Left lung (tissue), 10 donors: ENCODE data around the gene CCBE1. TPM values are rescaled to one million over a fixed set of nuclear protein-coding genes. Genes with fewer than 3 reads are reported as not detected.
A peak's percentile ranks its signal among the peaks of the same experiment; 100 is the strongest.

Source experiments
- ATAC-seq: fragments of 200-7000 bp; cut with Tn5 transposase; one replicate; pipeline ENCODE4 v1.9.1; 2020; ENCODE audit warnings: moderate library complexity
- DNase-seq, 4 donors: peaks; one replicate each; pipeline ENCODE4 v3.0.0-alpha.2; 2013 to 2020
- H3K27ac ChIP-seq, 2 donors: fragments of 200-600 bp; sonication (generic) in 1 of 2; one replicate each; pipeline versions ENCODE4 v1.5.0 to v1.8.0; 2020 to 2021
- H3K27me3 ChIP-seq, 2 donors: fragments of 200-600 bp; sonication (generic) in 1 of 2; one replicate each; pipeline versions ENCODE4 v1.5.0 to v1.8.0; 2020 to 2021
- H3K36me3 ChIP-seq, 2 donors: fragments of 200-600 bp; sonication (generic) in 1 of 2; one replicate each; pipeline versions ENCODE4 v1.5.0 to v1.8.0; 2020 to 2021
- H3K4me1 ChIP-seq, 2 donors: fragments of 200-600 bp; one replicate each; pipeline ENCODE4 v1.8.0; 2021
- H3K4me3 ChIP-seq, 2 donors: fragments of 200-600 bp; sonication (generic) in 1 of 2; one replicate each; pipeline versions ENCODE4 v1.5.0 to v1.8.0; 2020 to 2021; ENCODE audit warnings: mild to moderate bottlenecking in 1 of 2
- H3K9me3 ChIP-seq, 2 donors: fragments of 200-600 bp; sonication (generic) in 1 of 2; one replicate each; pipeline versions ENCODE4 v1.5.0 to v1.8.0; 2020 to 2021
- CTCF ChIP-seq, 2 donors: fragments of 200-600 bp; sonication (generic) in 1 of 2; IDR thresholded peaks; one replicate each; pipeline versions ENCODE4 v1.5.0 to v1.8.0; 2021; ENCODE audit warnings: antibody characterized with exemption in 2 of 2
- intact Hi-C, 2 donors: fragments of 100-400 bp; cut with DNase I; formaldehyde crosslinking; loops; one replicate each; pipeline versions ENCODE4 v1.11.2 to v1.14.2; 2022
- polyA plus RNA-seq, 6 donors: library from polyadenylated mRNA; unstranded; fragments of 120-200 nt; gene quantifications; one replicate each; pipeline ENCODE4 v1.2.1, GENCODE V29; 2013; ENCODE audit not compliant: insufficient read length in 6 of 6
- total RNA-seq, 2 donors: library from RNA; stranded (reverse); fragmentation: NEBNext Ultra II Directional; extraction: Animal tissue kit (Norgen Biotek cat#: 25700); gene quantifications; one replicate each; pipeline ENCODE4 v1.2.1, GENCODE V29; 2021
- donor health status: DM: no; HTN: yes; CAD: no.
- donor health status: DM: no; HTN: no; CAD: no.

Gene CCBE1
- total and polyA plus RNA-seq, 8 donors = 16.0 to 96.5 (median 84.1) TPM

GRCh38 chr18:59562751-59563150 lies 134.5 kb downstream of the CCBE1 start:
- ATAC-seq = no peak
- Histone ChIP-seq H3K4me1 (no peaks in the 10 kb centered on the region), H3K27ac (no peak overlapping the region), H3K36me3 (no peaks in the 10 kb centered on the region), H3K9me3 (no peaks in the 10 kb centered on the region), H3K27me3 (no peaks in the 10 kb centered on the region), H3K4me3 (no peak overlapping the region)
- no peak for DNase-seq
- intact Hi-C loops = no loop called here
- TF ChIP-seq CTCF (IDR thresholded peaks at IDR 0.05) = no peak

DNA sequence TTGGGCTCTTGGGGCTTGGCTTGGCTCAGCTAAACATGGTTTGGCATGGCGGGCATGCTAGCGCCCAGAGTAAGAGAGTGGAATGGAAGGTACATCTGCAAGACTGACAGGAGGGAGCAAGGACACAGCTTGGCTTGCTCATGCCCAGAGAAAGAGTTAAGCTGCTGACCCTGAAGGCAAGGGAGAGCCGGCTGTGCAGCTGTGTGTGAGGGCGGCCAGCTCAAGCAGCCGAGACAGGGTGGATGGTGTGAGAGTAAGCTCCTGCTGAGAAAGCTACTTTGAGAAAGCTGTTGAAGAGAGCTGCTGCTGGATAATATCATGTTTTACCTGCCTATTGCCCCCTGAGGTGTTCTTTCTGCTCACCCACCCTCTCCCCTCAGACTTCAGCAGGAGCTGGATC lies 135.6 kb downstream of the CCBE1 start:
- ATAC-seq (no peak), DNase-seq (no peak)
- intact Hi-C loops = no loop called here
- Histone ChIP-seq H3K9me3 (no peaks in the 10 kb centered on the region), H3K4me3 (no peak overlapping the region), H3K27me3 (no peaks in the 10 kb centered on the region), H3K4me1 (no peaks in the 10 kb centered on the region), H3K36me3 (no peaks in the 10 kb centered on the region), H3K27ac (no peak overlapping the region)
- TF ChIP-seq CTCF (IDR thresholded peaks at IDR 0.05) = no peak

- Histone ChIP-seq H3K4me3 (no peak overlapping the region), H3K4me1 (no peaks in the 10 kb centered on the region), H3K9me3 (no peaks in the 10 kb centered on the region), H3K27ac (no peak overlapping the region), H3K36me3 (no peaks in the 10 kb centered on the region), H3K27me3 (no peaks in the 10 kb centered on the region)
- no peak for DNase-seq
- peak; percentile 40 for ATAC-seq
- no peak for TF ChIP-seq CTCF (IDR thresholded peaks at IDR 0.05)
- intact Hi-C loops = no loop called here
Observed at GRCh38 chr18:59560556-59560955, 136.7 kb downstream of the CCBE1 start.

DNA sequence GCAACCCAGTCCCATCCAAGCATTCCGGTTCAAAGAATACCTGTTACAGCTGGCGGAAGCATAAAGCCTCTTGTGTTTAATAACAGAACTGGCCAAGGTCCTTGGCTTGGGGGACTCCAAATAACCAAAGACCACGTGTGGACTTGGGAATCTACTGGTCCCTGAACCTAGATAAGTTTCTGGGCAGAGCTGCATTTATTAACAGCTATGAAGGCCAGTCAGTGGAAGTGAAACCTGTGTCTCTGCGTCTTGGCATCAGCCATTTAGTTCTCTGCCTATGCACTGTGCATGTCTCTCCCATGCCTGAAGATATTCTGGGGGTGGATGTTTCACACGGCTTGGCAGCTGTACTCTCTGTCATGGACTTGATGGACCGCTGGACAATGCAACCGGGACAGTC lies 137.7 kb downstream of the CCBE1 start:
- Histone ChIP-seq H3K4me3 (no peak overlapping the region), H3K27ac (no peak overlapping the region), H3K9me3 (no peaks in the 10 kb centered on the region), H3K4me1 (no peaks in the 10 kb centered on the region), H3K27me3 (no peaks in the 10 kb centered on the region), H3K36me3 (no peaks in the 10 kb centered on the region)
- intact Hi-C loops = no loop called here
- DNase-seq (no peak), ATAC-seq (no peak)
- TF ChIP-seq CTCF (IDR thresholded peaks at IDR 0.05) = no peak

GRCh38 chr18:59555995-59556659 lies 141.1 kb downstream of the CCBE1 start:
- no peak for ATAC-seq
- no peak for DNase-seq
- Histone ChIP-seq H3K36me3 (no peaks in the 10 kb centered on the region), H3K4me1 (no peaks in the 10 kb centered on the region), H3K4me3 (no peak overlapping the region), H3K27ac (no peak overlapping the region), H3K27me3 (no peaks in the 10 kb centered on the region), H3K9me3 (no peaks in the 10 kb centered on the region)
- intact Hi-C loops = no loop called here
- no peak for TF ChIP-seq CTCF (IDR thresholded peaks at IDR 0.05)
